ENCODE measurements around the gene SLAMF7.
A peak's percentile ranks its signal among the peaks of the same experiment; 100 is the strongest.

SLAMF7 gene

GRCh38 chr1:160800645-160801408 lies 61.8 kb downstream of the SLAMF7 start:
- DNase-seq (ENCODE audit: low spot score), result no peak

DNA sequence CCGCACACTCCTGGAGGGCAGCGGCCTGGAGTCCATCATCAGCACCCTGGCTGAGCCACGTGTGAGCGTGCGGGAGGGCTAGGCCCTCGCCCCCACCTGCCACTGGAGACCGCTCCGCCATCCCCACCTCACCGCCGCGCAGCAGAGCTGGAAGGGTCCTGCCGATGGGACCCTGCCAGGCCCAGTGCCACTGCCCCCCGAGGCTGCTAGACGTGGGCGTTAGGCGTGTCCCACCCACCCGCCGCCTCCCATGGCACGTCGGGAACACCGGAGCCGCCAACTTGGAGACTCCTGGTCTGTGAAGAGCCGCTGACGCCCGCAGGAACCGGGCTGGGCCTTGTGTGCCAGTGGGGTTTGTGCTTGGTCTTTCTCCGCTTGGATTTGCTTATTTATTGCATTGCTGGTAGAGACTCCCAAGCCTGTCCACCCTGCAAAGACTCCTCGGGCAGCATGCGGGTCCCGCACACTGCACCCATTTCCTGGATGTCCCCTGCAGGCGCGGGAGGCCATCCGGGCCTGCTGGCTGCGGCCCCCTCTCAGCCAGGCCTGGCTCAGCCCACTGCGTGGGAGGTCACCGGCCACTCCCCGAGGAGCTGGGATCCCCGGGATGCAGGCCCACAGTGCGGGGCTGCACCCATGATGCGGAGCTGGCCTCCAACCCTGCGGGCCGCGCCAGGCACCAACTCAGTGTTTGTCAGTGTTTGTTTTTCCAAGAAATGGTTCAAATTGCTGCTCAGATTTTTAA lies 63.0 kb downstream of the SLAMF7 start:
- peak; percentile 7 for DNase-seq (ENCODE audit: low spot score)

Measured in iPS-NIHi11 (cell line).